ENCODE data around the gene RFX2.

The RFX2 gene

GRCh38 chr19:6048348-6048747 is 62.0 kb downstream of the RFX2 start:
- TF ChIP-seq, protein P1, sequence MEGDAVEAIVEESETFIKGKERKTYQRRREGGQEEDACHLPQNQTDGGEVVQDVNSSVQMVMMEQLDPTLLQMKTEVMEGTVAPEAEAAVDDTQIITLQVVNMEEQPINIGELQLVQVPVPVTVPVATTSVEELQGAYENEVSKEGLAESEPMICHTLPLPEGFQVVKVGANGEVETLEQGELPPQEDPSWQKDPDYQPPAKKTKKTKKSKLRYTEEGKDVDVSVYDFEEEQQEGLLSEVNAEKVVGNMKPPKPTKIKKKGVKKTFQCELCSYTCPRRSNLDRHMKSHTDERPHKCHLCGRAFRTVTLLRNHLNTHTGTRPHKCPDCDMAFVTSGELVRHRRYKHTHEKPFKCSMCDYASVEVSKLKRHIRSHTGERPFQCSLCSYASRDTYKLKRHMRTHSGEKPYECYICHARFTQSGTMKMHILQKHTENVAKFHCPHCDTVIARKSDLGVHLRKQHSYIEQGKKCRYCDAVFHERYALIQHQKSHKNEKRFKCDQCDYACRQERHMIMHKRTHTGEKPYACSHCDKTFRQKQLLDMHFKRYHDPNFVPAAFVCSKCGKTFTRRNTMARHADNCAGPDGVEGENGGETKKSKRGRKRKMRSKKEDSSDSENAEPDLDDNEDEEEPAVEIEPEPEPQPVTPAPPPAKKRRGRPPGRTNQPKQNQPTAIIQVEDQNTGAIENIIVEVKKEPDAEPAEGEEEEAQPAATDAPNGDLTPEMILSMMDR (IDR thresholded peaks at IDR 0.05; ENCODE audit: insufficient read depth, low read length, poor library complexity, severe bottlenecking) = no peak
- DNase-seq (ENCODE audit: extremely low read depth, insufficient read length) = no peak
- Histone ChIP-seq H3K36me3 (ENCODE audit: control insufficient read depth, insufficient read depth, low read length) (no peaks in the 10 kb centered on the region), H3K27me3 (replicated peaks; ENCODE audit: control insufficient read depth, insufficient read depth, low read length) (no peaks in the 10 kb centered on the region), H3K4me3 (replicated peaks; ENCODE audit: low read depth, low read length) (no peak overlapping the region)

GRCh38 chr19:6047741-6048251 is 62.5 kb downstream of the RFX2 start:
- Histone ChIP-seq H3K4me3 (replicated peaks; ENCODE audit: low read depth, low read length) (no peak overlapping the region), H3K36me3 (ENCODE audit: control insufficient read depth, insufficient read depth, low read length) (no peaks in the 10 kb centered on the region), H3K27me3 (replicated peaks; ENCODE audit: control insufficient read depth, insufficient read depth, low read length) (no peaks in the 10 kb centered on the region)
- DNase-seq (ENCODE audit: extremely low read depth, insufficient read length) = no peak
- TF ChIP-seq, protein P1 (IDR thresholded peaks at IDR 0.05; ENCODE audit: insufficient read depth, low read length, poor library complexity, severe bottlenecking) = peak; percentile 65

GRCh38 chr19:6047256-6047655 is 63.0 kb downstream of the RFX2 start:
- Histone ChIP-seq H3K36me3 (ENCODE audit: control insufficient read depth, insufficient read depth, low read length) (no peaks in the 10 kb centered on the region), H3K4me3 (replicated peaks; ENCODE audit: low read depth, low read length) (no peak overlapping the region), H3K27me3 (replicated peaks; ENCODE audit: control insufficient read depth, insufficient read depth, low read length) (no peaks in the 10 kb centered on the region)
- TF ChIP-seq, protein P1 (IDR thresholded peaks at IDR 0.05; ENCODE audit: insufficient read depth, low read length, poor library complexity, severe bottlenecking) = no peak
- no peak for DNase-seq (ENCODE audit: extremely low read depth, insufficient read length)

DNA sequence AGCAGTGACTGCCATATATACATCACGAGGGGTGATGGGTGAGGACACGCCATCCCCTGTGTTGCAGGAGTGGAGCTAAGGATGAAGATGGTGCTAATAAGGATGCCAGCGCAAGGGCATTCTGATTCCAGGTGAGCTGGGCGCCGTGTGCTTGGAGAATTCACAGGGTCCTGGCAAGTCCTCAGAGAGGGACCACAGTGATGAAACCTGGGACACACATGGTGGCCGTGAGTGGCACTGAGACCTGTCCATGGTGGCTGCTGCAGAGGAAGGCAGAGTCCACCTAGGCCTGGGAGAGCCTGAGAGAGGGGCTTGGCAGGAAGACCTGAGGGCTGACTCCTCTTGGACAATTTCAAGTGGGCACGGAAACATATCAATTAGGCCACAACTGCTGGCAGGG is 65.2 kb downstream of the RFX2 start:
- H3K4me3 ChIP-seq (replicated peaks; ENCODE audit: low read depth, low read length) = no peak overlapping the region
- no peak for DNase-seq (ENCODE audit: extremely low read depth, insufficient read length)
- no peaks in the 10 kb centered on the region for H3K36me3 ChIP-seq (ENCODE audit: control insufficient read depth, insufficient read depth, low read length)
- TF ChIP-seq, protein P1 (IDR thresholded peaks at IDR 0.05; ENCODE audit: insufficient read depth, low read length, poor library complexity, severe bottlenecking) = no peak
- H3K27me3 ChIP-seq (replicated peaks; ENCODE audit: control insufficient read depth, insufficient read depth, low read length) = no peaks in the 10 kb centered on the region

DNA sequence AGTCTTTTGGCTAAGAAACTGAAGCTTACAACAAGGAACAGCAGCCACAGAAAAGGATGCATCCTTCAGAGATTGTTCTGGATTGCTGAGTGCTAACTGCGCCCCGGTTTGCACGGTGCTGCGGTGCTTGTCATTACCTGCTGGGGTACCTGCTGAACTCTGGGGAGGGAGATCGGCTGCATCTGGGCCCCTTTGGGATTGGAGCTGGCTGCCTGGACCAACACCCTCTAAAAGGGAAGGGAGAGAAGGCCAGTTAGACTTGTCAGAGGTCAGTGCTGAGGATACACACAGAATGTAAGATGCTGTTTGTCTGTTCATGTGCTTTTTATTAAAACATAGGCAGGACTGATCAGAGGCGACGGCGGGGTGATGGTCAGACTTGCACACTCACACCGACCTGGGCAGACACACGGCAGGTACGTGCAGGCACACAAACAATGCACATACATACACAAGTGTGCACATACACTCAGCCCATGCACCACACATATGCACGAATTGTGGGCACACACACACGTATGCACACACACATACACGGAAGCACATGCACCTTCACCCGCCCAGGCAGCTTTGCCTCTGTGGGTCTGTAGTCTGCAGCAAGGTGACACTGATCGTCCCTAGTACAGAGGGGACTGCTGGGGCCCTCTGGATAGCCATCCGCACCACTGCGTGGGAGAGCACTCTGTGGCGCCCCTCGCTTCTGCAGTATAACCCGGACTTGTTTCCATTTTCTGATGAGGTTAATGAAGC is 66.1 kb downstream of the RFX2 start:
- no peak for DNase-seq (ENCODE audit: extremely low read depth, insufficient read length)
- TF ChIP-seq, protein P1 (IDR thresholded peaks at IDR 0.05; ENCODE audit: insufficient read depth, low read length, poor library complexity, severe bottlenecking) = no peak
- Histone ChIP-seq H3K4me3 (replicated peaks; ENCODE audit: low read depth, low read length) (no peak overlapping the region), H3K27me3 (replicated peaks; ENCODE audit: control insufficient read depth, insufficient read depth, low read length) (no peaks in the 10 kb centered on the region), H3K36me3 (ENCODE audit: control insufficient read depth, insufficient read depth, low read length) (no peaks in the 10 kb centered on the region)
